Breast epithelium (tissue), 3 donors: ENCODE results near the gene CPN2.

ENCODE experiments used
- CTCF ChIP-seq, 3 donors: fragments of 450-650 bp; IDR thresholded peaks; one replicate each; pipeline ENCODE4 v1.5.1; 2016 to 2017; ENCODE audit warnings: antibody characterized with exemption in 3 of 3, mild to moderate bottlenecking in 3 of 3, moderate library complexity in 3 of 3
- POLR2A ChIP-seq: fragments of 450-650 bp; IDR thresholded peaks from one replicate; pipeline ENCODE4 v1.6.1; 2016; ENCODE audit warnings: antibody characterized with exemption, mild to moderate bottlenecking, moderate library complexity
- POLR2AphosphoS5 ChIP-seq, 3 donors: sonication (generic); formaldehyde crosslinking; IDR thresholded peaks; one replicate each; pipeline ENCODE4 v1.6.1; 2017; ENCODE audit warnings: antibody characterized with exemption in 3 of 3

- TF ChIP-seq CTCF (IDR thresholded peaks at IDR 0.05) (no peak), POLR2A (no peak), POLR2AphosphoS5 (IDR thresholded peaks at IDR 0.05) (no peak)
Observed at GRCh38 chr3:194354315-194354714, 3.2 kb upstream of the CPN2 start.
